GM10266 (cell line): ENCODE data around the gene HNRNPR.

Source experiments
- DNase-seq: peaks from one replicate; pipeline ENCODE4 v3.0.0; 2012; ENCODE audit errors: extremely low spot score
- TF ChIP-seq, protein P1 (sequence below): IDR thresholded peaks from 2 replicates; pipeline ENCODE4 v1.5.1; 2012; ENCODE audit warnings: mild to moderate bottlenecking, low read depth; ENCODE audit not compliant: control insufficient read depth, insufficient read depth; ENCODE audit errors: missing control alignments

The HNRNPR gene

DNA sequence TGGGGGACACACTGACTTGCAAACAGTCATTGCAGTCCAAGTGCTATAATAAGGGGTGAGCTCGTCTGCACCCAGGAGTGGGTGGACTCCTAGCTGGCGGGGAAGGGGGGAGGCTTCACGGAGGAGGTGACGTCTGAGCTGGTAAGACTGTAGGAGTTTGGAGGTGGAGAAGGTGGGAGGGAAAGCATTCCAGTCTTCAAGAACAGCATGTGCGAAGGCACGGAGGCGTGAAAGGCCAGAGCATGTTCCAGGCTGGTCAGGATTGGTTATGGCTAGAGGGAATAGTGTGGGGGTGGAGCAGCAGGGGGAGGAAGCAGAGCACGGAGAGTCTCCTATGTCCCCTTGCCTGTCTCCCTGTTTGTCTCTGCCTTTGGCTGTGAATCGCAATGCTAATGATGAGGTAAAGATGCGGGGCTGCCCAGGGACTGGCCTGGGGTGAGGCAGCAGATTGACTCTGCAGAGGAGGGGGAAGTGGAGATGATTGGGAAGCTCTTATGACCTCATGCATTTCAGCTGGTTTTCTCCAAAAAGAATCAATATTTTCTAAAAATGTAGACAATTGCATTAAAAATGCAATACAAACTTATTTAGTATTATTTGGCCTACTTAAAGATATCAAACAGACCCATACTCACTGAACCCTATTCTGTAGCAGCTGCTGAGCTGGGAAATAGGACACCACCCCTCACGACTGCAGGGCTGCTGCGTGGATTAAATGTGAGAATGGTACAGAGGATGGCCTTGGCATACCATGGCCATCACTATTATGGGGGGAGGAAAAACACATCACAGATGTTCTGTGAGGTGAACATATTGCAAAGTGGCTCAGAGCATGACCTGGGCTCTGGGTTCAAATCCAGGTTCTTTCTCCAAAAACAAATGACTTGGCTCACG, 28.1 kb upstream of the HNRNPR start:
- no peak for DNase-seq

DNA sequence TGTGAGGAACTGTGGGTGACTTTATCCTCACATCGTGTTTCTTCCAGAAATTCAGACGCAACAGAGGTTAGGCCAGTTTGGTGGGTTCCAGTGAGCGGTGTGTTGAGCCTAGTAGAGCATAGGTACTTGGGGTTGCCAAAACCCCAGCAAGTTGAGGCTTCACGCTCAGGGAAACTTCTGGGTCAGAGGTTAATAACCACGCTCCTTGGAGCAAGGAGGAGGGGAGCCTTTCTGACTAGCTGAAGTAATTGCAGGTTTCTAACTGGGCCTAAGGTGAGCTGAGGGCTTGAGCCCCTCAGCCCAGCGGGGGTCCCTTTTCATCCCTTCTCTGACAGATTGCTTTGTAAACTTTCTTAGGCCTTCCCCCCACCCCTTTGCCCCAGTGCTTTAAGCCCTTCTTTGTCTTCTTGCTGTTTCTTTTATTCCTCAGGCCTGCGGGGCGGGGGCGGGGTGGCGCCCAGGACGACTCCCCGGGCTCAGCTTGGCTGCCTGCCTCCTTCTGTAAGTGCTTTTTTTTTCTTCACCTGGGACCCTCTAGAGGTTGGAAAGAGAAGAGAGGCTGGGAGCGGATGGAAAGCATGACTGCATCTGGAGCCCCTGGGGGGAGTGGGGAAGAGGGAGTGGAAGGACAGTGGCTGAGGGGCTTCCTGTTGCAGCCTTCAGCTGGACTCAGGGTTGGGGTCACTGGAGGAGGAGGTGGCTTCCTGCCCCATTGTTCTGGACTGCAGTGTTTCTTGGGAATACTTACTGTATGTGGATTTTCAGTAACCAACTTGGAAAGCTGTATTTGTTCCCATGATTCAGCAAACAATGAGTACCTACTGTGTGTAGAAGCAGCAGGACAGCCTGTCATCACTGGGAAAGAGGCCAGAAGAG, 26.9 kb upstream of the HNRNPR start:
- DNase-seq: no peak
- TF ChIP-seq, protein P1, sequence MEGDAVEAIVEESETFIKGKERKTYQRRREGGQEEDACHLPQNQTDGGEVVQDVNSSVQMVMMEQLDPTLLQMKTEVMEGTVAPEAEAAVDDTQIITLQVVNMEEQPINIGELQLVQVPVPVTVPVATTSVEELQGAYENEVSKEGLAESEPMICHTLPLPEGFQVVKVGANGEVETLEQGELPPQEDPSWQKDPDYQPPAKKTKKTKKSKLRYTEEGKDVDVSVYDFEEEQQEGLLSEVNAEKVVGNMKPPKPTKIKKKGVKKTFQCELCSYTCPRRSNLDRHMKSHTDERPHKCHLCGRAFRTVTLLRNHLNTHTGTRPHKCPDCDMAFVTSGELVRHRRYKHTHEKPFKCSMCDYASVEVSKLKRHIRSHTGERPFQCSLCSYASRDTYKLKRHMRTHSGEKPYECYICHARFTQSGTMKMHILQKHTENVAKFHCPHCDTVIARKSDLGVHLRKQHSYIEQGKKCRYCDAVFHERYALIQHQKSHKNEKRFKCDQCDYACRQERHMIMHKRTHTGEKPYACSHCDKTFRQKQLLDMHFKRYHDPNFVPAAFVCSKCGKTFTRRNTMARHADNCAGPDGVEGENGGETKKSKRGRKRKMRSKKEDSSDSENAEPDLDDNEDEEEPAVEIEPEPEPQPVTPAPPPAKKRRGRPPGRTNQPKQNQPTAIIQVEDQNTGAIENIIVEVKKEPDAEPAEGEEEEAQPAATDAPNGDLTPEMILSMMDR: no peak

More for the DNA sequence above, 28.1 kb upstream of the HNRNPR start:
- TF ChIP-seq, protein P1: no peak

DNA sequence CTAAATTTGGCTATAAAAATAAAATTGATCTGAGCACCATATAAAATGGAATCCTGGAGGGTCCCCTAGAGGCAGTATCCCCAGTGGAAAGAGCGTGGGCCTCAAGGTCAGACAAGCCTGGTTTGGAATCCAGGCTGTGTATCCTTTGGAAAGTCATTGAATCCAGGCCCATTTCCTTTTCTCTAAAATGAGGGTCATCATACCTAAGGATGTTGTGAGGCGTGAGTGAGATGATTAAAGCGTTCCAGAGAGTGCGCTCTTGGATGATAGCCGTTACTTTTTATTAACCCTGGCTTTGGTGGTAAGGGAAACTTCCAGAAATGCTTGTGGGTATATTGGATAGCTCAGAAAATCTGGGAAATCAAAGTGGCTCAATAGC, 26.2 kb upstream of the HNRNPR start:
- no peak for DNase-seq
- TF ChIP-seq, protein P1: no peak

DNA sequence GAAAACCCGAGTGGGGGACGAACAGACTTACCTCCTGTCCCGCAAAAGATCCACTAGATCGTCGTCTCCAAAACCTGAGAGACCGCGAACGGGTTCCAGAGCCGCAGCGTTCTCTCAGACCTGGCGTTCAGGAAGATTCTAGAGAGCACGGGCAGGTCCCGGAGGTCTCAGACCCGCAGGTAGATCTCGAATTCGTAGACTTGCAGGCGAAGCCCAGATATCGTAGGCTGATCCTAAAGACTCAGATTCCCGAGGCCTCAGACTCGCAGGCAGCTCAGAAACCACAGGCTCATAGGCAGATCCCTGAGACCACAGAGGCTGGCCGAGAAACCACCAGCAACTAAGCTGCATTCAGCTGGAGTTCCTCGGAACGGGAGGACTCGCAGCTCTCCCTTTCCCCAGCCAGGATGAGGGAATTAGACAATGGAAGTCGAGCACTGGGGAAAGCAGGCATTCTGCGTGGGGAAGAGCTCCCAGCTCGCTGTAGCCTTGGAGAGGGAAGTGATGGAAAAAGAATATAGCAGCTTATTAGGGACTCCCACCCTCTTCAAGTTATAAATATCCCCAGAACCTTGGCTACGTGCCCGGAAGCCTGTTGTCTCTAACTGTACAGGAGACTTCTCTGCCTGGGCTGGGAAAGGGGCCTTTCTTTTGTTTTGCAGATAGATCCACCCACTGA, 25.4 kb upstream of the HNRNPR start, which contains the start of gene ZNF436:
Gene ZNF436 (minus strand): TSS at position 502 of the 679 bp plus-strand sequence. CDS start 1,831 bp downstream, outside the sequence.
- peak; percentile 38 for DNase-seq
- TF ChIP-seq, protein P1: no peak

DNA sequence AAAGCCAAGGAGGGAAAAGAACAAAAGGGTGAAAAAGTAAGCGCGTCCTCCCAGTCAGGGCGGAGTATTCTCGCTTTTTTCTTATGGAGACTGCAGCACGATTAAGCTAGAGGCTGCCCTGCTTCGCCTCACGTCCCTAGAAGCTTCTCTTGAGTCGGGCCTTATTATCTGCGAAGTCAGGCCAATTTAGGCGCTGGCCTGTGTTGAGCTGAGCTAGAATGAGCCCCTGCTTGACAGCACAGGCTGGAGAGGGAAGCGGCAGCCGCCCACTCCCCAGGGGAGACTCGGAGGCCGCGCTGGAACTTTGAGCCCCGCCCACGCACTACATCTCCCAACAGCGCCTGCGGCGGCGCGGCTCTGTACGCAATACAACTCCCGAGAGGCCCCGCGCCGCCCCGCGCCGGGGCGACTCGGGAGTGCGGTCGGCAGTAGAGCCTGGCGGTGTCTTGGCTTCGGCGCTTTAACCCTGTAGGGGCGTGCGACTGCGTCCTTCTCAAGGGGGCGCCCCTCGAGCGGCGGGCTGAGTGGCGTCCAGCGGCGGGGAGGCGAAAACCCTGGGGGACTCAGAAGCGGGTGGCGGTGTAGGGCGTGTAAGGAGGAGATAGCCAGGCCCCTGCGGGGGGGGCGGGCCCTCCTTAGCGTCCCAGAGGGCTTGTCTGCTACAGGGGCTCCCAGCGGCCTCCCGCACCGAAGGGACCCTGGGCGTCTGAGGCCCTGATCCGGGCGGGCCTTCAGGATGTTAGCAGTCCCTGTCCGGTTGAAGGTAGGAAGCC, 24.7 kb upstream of the HNRNPR start:
- TF ChIP-seq, protein P1: peak; percentile 44
- DNase-seq: peak; percentile 86

DNA sequence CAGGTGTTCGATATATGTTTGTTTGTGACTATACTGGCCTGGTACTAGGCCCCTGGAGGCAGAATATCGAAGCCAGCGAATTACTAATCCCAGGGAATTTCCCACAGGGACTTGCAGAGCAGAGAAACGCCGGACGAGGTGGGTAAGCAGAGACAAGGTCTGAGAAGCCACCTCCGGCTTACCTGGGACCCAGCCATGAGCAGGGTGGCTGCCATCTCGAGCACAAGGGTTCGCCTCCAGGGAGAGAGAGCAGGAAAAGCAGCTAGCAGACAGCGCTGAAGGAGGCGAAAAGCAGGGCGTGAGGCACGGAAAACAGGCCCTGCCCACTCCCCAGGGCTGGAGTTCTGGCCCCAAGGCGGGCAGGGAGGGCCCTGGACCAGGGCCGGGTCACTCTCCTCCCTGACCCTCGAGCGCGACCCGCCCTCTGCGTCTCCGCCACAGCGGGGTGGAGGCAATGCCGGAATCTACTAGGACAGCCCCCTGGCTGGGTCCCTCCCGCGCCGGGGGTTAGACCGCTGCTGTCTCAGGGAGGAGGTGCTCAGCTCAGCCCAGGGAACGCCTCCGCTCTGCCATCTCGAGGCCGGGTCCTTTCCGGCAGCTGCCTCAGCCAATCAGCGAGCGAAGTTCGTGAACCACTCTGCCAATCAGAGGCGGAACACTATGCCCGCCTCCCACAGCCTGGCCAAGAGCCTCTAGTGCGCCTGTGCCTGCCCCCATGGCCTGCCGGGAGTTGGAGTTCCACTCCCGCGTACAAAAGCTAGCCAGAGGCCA, 23.9 kb upstream of the HNRNPR start:
- peak; percentile 97 for DNase-seq
- TF ChIP-seq, protein P1: no peak
